Activated CD4-positive, alpha-beta T cell treated with anti-CD3 and anti-CD28 coated beads, Interleukin-10, Interleukin-2, amounts not matched to agents 100 ng/mL and 50 ng/mL, durations not matched to agents 16 hours and 8 hours (primary cell): Measurements from ENCODE around the gene SLC25A33.
"Not testable (repeated sequence)": the region's sequence is repeated elsewhere in the genome, so short reads cannot be mapped to it uniquely, and the experiment has no call there.

Experiments used
- DNase-seq: peaks from one replicate; pipeline ENCODE4 v3.0.0-alpha.2; 2020

The SLC25A33 gene

DNA sequence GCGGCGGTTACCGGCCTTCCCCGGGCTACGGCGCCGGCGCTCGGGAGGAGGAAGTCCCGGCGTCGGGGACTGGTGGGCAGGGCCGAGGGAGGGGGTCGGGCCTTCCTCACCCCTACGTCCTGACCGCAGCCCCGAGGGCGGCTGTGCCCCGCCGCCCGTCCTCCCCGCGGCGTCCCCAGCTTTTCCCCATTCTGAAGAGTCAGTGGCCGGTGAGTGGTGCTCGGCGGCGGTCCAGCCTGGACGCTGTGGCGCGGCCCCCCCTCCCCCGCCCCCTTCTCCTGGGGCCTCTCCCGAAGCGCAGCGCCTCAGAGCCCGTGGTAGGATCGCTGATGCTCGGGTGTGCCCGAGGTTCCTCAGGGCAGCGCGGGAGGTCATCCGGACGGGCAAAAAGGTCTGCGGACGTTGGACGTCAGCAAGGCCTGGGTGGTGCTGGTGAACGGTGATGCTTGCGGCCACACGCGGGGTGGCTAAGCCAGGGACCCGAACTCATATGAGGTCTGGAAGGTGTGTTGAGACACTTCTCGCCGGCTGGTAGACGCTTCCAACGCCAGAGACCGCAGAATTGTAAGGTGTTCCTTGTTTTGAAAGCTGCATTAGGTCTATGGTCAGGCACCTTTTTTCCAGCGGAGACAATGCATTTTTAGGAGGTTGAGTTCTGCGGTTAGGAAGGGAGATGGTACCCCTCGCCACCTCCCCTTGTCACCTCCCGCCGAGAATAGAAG, 725 bp downstream of the SLC25A33 start:
- DNase-seq = peak; percentile 52

DNA sequence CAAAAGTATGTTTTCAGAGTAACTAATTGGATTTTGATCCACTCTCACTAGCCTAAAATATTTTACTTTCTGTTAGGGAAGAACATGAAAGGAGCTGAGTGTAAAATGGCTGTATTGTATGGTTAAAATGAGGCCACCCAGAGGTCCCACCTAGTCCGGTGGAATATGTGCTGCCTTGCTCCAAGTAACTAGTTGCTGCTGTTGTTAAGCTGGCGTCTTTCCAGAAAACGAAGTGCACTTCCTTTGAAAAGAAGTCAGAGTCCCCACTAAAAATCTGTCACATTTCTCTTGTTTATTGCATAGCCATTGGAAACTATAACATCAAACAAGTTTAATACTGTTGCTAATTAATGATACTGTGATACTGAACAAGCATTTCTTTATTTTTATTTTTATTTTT, 3.2 kb downstream of the SLC25A33 start:
- no peak for DNase-seq

DNA sequence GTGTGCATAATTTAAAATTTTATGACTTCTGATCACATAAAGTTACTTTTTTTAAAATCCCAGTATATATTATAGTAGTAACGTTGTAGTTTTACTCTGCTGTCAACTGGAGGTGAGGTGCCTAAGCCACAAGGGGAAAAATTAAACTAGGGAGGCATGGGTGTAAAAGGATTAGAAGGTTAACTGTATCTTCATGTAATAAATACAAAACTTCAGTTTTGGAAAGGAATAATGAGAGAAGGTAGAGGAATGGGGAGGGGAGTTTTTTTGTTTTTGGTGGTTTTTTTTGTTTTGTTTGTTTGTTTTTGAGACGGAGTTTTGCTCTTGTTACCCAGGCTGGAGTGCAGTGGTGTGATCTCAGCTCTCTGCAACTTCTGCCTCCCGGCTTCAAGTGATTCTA, 5.7 kb downstream of the SLC25A33 start:
- DNase-seq = no peak

DNA sequence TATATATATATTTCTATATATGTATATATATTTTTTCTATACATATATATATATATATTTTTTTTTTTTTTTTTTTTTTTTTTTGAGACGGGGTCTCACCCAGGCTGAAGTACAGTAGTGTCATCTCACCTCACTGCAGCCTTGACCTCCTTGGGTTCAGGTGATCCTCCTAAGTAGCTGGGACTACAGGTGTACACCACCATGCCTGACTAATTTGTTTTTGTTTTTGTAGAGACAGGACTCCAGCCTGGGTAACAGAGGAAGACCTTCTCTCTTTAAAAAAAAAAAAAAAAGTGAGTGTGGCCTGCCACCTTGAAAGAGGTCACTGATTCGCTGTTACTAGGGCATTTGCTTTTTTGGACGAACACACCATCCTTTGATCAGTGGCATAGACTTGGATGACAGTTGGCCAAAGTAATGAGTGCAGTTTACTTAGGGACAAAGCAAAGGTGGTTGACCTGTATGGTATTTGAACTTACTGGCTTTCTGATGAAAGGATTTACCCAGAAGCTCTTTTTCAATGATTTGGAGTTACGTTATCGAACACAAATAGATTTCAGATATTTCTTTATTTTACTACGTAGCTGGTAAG, 10.8 kb downstream of the SLC25A33 start:
- no peak for DNase-seq

DNA sequence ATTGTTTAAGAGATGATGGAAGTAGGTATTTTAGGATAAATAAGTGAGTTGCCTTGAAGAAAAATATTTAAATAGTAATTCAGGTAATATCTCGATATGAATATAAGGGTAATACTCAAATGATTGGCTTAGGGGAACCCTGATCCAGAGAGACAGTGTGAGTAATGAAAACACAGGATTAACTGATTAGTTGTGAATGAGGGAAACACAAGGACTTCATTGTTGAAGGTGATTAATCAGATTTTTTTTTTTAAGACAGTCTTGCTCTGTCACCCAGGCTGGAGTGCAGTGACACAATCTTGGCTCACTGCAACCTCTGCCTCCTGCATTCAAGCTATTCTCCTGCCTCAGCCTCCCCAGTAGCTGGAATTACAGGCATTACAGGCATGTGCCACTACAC, 12.7 kb downstream of the SLC25A33 start:
- DNase-seq = no peak

DNA sequence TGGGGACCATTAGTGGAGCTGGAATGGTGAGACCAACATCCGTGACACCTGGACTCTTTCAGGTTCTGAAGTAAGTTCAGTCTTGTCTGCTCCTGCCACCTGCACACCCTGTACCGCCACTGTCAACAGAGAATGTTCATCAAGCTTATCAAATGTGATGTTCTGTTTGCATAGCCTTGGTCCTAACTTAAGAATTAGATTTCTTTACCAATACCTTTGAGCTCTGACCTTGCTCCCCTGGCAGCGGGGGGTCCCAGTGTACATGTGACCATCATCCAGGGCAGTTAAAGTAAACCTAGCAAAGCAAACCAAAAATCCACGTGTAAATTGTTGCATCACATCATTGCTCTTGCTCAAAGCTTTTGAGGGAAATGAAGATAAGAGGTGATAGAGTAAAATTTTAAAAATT, 14.5 kb downstream of the SLC25A33 start:
- DNase-seq = no peak

DNA sequence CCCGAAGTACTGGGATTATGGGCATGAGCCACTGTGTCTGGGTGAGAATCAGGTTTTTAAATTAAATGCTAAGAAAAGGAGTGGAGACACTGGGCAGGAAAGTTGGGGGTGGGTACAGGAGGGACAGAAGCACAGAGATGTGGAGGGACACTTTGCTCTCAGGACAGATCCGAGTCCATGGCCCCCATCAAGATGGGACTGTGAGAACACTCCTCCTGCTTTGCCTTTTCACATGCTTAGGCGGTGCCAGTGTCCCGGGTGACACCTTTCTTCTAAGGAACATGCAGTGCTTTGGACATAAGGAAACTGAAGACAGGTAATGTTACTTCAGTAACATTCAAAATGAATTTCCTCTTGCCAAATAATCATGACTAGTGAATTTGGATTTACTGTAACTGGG, 16.7 kb downstream of the SLC25A33 start:
- DNase-seq = no peak

DNA sequence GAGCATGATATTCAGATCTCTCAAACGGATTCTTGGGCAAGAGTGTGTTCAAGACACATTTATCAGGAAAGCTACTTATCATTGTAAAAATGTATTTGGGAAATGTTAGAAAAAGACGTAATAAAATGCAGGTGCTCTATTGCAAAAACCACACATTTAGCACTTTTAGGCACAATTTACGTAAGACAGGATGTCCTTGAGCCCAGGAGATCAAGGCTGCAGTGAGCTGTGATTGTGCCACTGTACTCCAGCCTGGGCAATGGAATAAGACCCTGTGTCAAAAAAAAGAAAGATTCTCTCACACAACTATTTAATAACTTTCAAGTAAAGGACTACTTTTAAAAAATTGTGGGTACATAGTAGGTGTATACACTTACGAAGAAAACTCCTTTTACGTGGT, 18.4 kb downstream of the SLC25A33 start:
- DNase-seq = no peak

DNA sequence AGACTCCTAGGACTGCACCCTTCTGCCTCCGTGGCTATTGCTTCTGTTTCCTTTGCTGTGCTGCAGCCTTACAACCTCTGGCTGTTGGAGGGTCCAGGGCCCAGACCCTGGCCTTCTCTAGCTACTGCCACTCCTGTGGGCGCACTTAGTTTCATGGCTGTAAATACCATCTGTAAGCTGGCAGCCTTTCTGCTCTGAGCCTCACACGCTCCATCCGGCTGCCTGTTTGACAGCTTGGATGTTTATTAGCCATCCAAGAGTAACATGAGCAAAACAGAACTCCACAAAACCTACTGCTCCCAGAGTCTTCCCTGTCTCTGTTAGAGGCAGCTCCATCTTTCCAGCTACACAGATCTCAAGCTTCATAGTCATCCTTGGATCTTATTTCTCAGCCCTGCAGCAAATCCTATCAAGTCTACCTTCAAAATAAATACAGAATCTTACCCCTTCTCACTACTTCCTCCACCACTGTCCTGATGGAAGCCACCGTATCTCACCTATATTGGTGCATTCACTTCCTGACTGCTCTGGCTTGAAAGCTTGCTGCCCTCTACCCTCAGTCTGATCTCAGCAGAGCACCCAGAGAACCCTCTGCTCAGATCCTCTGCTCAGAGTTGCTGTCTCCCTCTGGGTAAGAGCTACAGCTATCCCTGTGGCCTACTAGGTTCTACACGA, 19.1 kb downstream of the SLC25A33 start:
- DNase-seq = no peak

DNA sequence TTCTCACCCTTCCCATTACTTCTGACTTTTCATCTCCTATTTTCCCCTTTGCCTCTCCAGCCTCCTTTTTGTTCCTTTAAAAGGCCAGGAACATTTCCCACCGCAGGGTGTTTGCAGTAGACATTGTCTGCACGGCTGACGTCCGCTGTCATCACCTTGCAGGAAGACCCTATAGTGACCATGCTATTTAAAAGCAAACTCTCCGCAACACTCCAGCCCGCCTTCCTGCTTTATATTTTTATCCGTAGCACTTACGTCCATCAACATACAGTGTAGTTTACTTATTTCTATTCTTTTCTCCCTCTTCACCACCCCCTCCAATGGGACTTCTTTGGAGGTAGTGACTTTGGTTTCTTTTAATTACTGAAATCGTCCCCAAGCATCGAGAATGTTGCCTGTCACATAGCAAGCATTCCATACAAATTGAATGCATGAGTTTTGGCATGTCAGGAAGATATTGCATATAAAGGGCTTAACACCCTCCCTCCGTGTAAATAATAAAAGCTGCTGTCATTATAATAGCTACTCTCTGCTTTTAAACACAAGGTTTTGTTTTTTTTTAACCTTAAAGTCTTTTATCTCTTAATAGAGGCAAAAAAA, 19.8 kb downstream of the SLC25A33 start:
- DNase-seq = no peak

DNA sequence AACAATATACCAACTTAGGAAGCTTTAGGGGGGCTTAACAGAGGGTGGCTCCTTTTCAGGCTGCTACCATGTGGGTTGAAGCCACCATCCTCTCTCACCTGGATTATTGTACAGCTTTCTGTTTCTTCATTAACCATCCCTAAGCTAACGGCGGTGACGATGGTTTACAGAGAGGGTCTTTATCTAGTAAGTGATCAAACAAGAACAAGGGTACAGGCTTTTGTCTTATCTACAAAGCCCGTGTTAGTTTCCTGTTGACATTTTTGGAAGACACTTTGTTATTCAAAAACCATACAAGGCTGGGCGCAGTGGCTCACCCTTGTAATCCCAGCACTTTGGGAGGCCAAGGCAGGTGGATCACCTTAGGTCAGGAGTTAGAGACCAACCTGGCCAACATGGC, 20.4 kb downstream of the SLC25A33 start:
- DNase-seq = no peak

DNA sequence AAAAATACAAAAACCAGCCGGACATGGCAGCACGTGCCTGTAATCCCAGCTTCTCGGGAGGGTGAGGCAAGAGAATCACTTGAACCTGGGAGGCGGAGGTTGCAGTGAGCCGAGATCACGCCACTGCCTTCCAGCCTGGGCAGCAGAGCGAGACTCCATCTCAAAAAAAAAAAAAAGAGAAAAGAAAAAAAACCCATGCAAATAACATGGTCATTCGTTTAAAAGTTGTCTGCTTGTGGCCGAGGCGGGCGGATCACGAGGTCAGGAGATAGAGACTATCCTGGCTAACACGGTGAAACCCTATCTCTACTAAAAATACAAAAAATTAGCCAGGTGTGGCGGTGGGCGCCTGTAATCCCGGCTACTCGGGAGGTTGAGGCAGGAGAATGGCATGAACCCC, 20.8 kb downstream of the SLC25A33 start:
- DNase-seq = not testable (repeated sequence)

DNA sequence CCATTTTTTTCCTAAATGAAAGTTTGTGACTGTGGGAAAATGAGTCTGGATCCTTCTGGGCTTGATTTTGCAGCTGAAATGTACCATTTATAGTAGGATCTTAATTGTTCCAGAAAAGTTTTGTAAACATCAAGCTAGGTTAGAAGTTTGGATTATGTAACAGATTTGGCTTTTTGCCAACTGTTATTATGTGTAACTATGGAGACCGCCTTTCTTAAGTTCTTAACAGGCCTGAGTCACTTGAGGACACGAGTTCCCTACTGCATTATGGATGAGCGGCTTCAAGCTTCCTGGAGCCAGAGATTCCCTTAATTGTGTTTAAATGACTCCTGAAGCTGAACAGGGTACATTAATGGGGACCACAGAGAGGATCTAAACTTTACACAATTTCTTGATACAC, 22.2 kb downstream of the SLC25A33 start:
- no peak for DNase-seq

DNA sequence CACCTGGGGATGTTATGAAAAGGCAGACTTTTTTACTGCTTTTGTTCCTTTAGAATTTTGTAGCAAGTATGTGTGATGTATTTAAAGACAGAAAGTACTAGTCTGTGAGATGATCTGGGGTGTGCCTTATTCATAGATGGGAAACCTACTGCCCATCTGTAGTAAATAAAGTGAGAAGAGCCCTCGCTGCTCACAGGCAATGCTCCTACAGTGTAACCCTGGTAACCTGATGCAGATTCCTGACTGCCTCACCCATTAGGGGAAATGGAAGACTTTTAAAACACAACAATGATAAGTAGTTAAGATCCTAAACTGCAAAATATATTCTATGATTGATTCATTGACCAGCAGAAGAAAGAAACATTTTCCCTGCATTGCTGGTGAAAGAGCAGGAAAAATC, 30.0 kb downstream of the SLC25A33 start:
- no peak for DNase-seq

DNA sequence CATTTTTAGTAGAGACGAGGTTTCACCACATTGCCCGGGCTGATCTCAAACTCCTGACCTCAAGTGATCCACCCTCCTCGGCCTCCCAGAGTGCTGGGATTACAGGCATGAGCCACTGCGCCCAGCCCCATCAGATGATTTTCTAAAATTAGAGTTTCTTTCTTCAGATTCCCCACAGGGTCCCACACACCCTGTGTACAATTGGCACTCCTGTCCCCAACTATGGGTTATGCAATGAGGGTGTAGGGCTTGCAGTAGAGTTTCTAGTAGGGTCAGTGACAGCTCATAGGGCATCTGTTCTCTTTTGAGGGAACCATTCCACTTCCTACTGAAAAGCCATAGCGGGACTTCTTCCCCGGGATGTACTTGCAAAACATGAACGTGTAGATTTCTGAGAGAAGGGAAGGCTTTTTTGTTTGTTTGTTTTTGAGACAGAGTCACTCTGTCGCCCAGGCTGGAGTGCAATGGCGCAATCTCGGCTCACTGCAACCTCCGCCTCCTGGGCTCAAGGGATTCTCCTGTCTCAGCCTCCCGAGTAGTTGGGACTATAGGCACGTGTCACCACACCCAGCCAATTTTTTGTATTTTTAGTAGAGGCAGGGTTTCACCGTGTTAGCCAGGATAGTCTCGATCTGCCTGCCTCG, 31.7 kb downstream of the SLC25A33 start:
- DNase-seq = not testable (repeated sequence)

DNA sequence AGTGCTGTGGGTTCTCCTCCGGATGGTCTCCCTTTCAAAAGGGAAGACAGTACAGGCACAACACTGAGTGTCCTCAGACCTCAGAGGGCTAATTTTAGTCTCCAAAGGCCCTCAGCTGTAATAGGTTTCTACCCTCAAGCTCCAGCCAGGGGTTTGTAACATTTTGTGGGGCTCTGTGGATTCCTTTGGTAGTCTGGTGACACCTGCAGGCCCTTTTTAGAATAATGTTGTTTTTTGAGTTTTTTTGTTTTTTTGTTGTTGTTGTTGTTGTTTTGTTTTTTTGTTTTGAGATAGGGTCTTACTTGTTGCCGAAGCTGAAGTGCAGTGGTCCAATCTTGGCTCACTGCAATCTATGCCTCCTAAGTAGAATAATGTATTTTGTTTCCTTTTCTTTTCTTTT, 34.5 kb downstream of the SLC25A33 start:
- no peak for DNase-seq

DNA sequence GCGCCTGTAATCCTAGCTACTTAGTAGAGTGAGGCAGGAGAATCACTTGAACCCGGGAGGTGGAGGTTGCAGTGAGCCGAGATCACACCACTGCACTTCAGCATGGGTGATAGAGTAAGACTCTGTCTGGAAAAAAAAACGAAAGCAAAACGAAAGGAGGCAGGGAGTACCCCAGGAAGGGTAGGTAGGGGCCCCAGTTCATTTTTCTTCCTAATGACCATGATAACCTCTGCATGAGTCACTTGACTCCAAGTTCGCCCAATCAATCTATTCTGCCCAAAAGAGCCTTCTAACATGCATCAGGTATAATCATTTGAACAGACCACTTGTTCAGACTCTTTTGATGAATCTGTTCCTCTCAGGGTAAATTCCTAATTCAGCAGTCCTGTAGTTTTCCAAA, 36.2 kb downstream of the SLC25A33 start:
- DNase-seq = no peak

DNA sequence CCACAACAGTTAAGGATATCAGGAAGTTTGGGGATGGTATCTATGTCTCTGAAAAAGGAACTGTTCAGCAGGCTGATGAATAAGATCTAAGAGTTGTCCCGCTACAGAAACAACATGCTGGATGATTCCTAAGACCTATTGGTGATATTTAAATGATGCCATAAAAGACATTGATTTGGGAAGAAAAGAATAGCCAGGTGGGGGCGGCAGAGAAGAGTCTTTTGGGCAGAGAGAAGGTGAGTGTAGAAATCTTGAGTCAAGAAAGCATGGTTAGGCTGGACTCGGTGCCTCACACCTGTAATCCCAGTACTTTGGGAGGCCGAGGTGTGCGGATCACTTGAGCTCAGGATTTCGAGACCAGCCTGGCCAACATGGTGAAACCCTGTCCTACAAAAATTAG, 37.6 kb downstream of the SLC25A33 start:
- DNase-seq = no peak

DNA sequence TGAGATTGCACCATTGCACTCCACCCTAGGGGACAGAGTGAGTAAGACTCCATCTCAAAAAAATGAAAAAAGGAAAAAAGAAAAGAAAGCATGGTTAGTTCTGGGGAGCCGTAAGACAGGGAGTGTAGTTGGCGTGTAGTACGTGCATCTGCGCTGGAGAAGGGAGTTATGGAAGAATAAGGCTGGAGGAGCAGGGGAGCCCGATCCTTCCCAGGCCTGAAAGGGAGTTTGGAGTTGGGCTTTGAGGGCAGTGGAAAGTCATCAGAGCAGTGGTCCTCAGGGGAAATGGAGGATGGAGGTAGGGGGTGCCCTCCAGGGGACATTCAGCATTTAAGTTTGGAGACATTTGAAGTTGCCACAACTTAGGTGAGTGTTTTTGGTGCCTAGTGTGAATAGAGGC, 38.2 kb downstream of the SLC25A33 start:
- DNase-seq = no peak

DNA sequence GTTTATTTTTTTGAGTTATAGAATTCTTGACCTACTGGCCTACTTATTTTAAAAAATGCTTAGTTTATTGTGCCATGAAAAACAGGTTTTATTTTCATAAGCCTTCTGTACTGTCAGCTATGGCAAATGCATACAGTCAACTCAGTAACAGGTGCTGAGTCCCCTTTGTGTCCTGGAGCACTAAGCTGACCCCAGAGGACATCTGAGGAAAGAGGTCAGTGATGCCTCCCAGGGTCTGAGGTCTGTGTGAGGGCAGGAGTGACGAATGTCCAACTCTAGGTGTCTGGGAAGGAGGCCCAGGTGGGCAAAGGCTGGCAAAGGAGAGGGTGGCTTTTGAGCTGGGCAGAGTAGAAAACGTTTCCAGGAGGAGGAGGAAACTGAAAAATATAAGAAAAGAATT, 41.7 kb downstream of the SLC25A33 start:
- DNase-seq = no peak

DNA sequence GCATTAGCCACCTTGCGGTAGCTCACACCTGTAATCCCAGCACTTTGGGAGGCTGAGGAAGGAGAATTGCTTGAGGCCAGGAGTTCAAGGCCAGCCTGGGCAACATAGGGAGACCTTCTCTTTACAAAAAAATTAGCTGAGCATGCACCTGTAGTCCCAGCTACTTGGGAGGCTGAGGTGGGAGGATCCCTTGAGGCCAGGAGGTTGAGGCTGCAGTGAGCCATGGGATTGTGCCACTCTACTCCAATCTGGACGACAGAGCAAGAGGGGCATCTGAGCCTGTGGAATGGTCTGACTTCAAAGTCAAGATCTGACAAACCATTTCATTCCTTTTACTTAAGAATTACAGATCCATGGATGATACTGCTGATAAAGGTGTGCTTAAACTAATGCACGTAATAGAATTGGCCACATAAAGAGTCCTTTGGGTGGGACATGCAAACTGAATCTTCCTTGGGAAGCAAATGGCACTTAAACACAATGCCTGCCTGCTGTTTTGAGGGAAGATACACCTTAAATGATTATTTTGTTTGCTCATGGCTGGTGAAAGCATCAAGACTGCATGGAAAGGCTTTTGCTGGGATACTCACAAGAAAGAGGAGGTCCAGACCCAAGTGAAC, 47.0 kb downstream of the SLC25A33 start:
- no peak for DNase-seq

DNA sequence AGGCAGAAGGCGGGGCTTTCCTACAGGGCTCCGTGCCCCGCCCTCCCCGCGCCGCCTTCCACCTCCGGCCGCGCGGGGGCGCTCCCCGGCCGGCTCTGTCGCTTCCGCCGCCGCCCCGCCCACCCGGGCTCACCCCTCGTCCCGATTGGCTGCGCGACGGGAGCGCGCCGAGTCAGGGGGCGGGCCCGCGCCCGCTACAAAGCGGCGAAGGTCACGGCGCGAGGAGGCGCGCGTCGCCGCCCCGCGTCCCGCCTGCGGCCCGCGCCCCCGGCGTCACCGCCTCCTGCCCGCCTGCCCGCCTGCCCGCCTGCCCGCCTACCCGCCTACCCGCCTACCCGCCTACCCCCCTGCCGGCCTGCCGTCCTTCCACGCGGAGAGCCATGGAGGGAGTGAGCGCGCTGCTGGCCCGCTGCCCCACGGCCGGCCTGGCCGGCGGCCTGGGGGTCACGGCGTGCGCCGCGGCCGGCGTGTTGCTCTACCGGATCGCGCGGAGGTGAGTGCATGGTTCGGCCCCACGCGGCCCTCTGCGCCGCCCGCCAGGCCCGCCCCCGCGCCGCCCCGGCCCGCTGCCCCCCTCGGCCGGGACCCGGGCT, 49.4 kb downstream of the SLC25A33 start, which contains the start of gene TMEM201:
TMEM201 (plus strand) TSS at position 361 of the 593 bp plus-strand sequence; CDS start at position 381, 20 bp downstream.
- peak; percentile 96 for DNase-seq
